Measurements from ENCODE around the gene ZNF280B.
"Not testable (repeated sequence)": the region's sequence is repeated elsewhere in the genome, so short reads cannot be mapped to it uniquely, and the experiment has no call there.

The ZNF280B gene

DNA sequence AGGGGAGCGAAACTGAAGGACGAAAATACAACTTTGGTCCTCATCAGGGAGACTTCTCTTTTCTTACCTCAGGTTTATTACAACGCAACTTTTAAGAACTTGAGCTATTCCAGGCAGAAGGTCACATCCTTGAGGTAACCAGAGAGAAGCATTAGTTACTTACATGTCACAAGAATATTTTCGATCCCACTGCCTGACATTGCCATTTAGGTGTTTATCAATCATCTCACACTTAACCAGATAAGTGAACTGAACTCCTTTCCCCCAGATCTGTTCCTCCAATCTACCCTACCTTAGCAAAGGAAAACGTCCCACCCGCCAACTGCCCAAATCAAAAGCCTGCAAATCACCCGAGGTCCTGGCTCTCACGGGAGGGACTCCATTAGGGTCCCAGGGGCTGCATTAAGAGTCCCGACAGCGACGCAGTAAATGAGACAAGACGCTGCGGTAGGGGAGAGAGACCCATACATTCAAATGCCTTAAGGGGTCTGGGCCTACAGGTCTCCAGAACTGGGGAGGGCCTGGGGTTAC, 734 bp downstream of the ZNF280B start:
- DNase-seq (ENCODE audit: low spot score) = no peak

GRCh38 chr22:22506736-22507135, 1.8 kb downstream of the ZNF280B start:
- DNase-seq (ENCODE audit: low spot score) = no peak

DNA sequence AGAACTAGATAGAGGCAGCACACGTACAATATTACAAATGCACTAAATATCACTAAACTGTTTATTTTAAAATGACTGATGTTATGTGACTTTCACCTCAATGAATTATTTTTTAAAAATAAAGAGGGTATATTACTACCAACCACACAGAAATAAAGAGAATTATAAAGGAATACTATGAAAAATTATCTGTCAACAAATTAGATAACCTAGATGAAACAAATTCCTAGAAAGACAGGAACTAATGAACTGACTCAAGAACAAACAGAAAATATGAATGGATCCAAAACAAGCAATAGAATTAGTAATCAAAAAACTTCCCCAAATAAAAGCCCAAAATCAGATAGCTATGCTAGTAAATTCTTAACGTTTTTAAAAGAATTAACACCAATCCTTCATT, 10.3 kb downstream of the ZNF280B start:
- no peak for DNase-seq (ENCODE audit: low spot score)

GRCh38 chr22:22491589-22491988, 17.0 kb downstream of the ZNF280B start:
- DNase-seq (ENCODE audit: low spot score) = not testable (repeated sequence)

DNA sequence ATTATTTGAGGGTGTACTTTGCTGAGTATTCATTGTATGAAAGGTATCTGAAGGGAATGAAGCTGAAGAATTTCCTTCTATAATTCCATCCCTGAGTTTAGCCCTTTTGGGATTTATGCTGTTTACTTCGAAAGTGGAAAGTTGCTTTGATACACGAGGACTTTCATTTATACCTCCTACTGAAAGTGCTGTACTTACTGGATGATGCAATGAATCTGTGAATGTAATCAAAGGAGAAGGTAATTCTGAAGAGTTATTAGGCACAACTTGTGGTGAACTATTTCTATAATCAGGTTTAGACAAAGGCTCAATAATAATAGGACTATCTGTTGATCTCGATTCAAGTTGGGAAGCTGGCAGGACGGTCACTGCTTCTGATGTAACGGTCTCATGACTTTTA, 19.8 kb downstream of the ZNF280B start:
- DNase-seq (ENCODE audit: low spot score) = no peak

GRCh38 chr22:22487869-22488597, 20.5 kb downstream of the ZNF280B start:
- DNase-seq (ENCODE audit: low spot score) = no peak

- DNase-seq (ENCODE audit: low spot score) = no peak
Observed at GRCh38 chr22:22487059-22487458, 21.5 kb downstream of the ZNF280B start.

DNA sequence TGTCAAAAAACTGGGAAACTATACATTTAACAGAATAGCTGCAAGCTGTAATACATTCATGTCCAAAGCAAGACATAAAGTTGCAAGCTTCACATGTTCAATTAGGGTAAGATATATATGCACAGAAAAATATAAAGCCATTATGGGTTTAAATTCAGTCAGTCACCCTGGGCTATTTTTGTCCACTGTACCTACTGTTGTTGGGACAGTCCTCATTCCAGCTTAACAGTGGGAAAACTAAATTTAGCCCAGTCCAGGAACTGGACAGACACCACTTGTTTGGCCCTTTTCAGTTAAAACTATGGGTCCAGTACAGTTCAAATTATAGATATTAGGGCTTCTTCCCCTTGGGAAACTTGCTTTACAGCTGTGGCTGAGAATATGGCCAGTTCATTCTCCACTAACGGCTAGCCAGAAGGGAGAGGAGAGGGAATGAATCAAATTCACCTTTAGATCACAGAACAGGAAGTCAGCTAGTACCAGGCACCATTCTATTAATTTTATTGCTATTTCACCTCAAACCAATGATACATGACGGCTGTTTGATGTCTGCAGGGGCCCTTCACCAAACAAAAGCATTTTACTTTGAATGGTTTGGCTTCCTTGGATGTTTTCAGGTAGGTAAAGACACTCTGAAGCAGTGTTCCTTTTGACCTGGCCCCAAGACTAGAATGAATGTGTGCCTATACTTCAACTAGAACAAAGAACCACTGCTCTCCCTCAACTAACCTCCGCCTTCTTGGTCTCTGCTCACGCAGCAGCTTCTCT, 22.2 kb downstream of the ZNF280B start:
- DNase-seq (ENCODE audit: low spot score) = no peak

GRCh38 chr22:22485524-22485923, 23.0 kb downstream of the ZNF280B start:
- no peak for DNase-seq (ENCODE audit: low spot score)

DNA sequence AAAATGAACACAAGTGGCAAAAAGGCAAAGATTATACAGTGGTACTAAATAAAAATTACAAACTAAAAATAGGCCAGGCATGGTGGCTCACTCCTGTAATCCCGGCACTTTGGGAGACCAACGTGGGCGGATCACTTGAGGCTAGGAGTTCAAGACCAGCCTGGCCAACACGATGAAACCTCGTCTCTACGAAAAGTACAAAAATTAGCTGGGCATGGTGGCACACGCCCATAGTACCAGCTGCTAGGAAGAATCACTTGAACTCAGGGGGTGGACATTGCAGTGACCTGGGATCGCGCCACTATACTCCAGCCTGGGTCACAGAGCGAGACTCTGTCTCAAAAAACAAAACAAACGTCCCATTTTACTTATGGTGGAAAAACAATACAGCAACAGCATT, 24.5 kb downstream of the ZNF280B start:
- DNase-seq (ENCODE audit: low spot score) = no peak

- no peak for DNase-seq (ENCODE audit: low spot score)
Observed at GRCh38 chr22:22480940-22481339, 27.6 kb downstream of the ZNF280B start.

DNA sequence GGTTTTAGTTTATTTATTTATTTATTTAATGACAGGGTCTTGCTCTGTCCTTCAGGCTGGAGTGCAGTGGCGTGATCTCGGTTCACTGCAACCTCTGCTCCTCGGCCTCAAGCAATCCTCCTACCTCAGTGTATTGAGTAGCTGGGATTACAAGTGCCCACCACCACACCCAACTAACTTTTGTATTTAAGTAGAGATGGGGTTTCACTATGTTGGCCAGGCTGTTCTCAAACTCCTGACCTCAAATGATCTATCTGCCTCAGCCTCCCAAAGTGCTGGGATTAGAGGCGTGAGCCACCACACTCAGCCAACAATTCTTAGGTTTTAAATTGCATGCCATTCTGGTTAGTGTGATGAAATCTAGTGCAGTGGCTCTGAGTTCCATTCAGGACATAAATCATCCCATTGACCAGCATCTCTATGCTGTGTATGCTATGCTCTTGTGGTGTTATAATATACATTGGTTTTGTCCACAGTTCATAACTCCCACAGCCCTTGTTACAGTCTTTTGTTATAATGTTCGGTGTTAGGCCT, 28.5 kb downstream of the ZNF280B start:
- no peak for DNase-seq (ENCODE audit: low spot score)

DNA sequence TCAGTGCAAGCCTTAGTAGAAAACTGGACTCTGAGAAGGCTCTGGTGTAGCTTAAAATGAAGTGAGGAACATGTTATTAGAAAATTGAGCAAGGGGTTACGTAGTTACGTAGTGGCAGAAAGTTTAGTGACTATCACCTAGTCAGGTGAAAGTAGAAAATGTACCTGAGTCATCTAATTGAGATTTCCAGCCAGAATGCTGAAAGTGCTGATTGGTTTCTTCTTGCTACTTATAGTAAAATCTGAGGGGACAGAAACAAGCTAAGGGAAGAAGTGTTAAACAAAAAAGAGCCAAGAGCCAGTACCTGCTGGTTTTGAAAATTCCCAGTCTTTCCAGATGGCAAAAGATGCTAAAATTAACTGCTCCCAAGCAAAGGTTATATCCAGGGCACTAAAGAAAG, 29.4 kb downstream of the ZNF280B start:
- DNase-seq (ENCODE audit: low spot score) = no peak

DNA sequence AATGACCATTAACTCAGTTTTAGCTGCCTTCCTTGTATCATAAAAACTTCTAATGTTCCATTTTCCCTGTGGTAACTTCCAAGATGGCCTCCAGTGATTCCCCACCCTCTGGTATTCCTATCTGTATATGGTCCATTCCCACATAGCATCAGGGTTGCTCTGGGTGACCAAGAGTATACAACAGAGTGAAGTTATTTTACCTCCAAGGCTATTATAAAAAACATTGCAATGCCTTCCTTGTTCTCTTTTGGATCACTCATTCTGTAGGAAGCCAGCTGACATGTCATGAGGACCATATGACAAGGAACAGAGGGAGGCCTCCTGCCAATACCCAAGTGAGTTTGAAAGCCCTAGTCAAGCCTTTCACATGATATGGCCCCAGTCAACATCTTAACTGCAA, 30.1 kb downstream of the ZNF280B start:
- DNase-seq (ENCODE audit: low spot score) = no peak

GRCh38 chr22:22474733-22475132, 33.8 kb downstream of the ZNF280B start:
- DNase-seq (ENCODE audit: low spot score) = no peak

DNA sequence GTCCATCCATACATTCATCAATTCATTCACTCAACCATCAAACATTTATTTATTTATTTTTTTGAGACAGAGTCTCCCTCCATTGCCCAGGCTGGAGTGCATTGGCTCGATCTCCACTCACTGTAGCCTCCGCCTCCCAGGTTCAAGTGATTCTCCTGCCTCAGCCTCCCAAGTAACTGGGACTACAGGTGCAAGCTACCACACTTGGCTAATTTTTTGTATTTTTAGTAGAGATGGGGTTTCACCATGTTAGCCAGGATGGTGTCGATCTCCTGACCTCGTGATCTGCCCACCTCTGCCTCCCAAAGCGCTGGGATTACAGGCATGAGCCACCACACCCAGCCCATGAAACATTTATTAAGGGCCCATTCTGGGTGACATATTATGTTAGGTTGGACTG, 37.4 kb downstream of the ZNF280B start:
- not testable (repeated sequence) for DNase-seq (ENCODE audit: low spot score)

DNA sequence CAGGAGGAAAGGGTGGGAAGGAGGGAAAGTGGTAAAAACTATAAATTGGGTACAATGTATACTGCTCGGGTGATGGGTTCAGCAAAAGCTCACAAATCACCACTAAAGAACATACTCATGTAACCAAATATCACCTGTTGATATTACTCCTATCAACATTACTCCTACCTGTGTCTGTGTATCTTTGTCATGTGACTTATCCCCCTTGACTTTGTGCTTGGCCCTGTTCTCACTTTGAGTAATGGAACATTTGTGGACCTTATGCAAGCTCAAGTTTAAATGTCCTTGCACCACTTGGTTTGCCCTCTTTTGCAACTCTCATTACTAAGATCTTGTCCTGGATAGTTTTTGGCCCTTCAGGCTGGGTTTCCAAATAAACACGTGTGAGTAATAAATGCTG, 39.0 kb downstream of the ZNF280B start:
- no peak for DNase-seq (ENCODE audit: low spot score)

DNA sequence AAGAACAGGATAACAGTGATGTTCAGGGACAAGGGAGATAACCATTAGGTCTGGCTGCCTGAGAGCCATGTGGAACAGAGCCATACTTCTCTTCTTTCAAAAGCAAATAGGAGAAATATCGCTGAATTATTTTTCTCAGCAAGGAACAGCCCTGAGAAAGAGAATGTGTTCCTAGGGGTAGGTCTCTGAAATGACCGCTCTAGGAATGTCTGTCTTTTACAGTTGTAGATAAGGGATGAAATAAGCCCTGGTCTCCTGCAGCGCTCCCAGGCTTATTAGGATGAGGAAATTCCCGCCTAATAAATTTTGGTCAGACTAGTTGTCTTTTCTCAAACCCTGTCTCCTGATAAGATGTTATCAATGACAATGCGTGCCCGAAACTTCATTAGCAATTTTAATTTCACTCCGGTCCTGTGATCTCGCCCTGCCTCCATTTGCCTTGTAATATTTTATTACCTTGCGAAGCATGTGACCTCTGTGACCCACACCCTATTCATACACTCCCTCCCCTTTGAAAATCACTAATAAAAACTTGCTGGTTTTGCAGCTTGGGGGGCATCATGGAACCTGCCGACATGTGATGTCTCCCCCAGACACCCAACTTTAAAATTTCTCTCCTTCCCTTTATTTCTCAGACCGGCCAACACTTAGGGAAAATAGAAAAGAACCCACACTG, 39.6 kb downstream of the ZNF280B start:
- not testable (repeated sequence) for DNase-seq (ENCODE audit: low spot score)

- DNase-seq (ENCODE audit: low spot score) = no peak
Observed at GRCh38 chr22:22467112-22467511, 41.4 kb downstream of the ZNF280B start.

- DNase-seq (ENCODE audit: low spot score) = no peak
Observed at GRCh38 chr22:22465782-22466181, 42.8 kb downstream of the ZNF280B start.

GRCh38 chr22:22465094-22465602, 43.4 kb downstream of the ZNF280B start:
- no peak for DNase-seq (ENCODE audit: low spot score)

GRCh38 chr22:22464541-22465054, 43.9 kb downstream of the ZNF280B start:
- DNase-seq (ENCODE audit: low spot score) = no peak

Data from CD4-positive, alpha-beta T cell treated with Interleukin-2 at 100 ng/mL for 4 hours (primary cell).